GM18861 (cell line): Measurements from ENCODE around the gene PPP2R1B.
"Not testable (repeated sequence)": the region's sequence is repeated elsewhere in the genome, so short reads cannot be mapped to it uniquely, and the experiment has no call there.

ENCODE experiments used
- ATAC-seq: cut with Tn5 transposase; IDR thresholded peaks from one replicate; pipeline ENCODE4 v1.9.1; 2021; ENCODE audit not compliant: unreplicated experiment

Gene PPP2R1B

DNA sequence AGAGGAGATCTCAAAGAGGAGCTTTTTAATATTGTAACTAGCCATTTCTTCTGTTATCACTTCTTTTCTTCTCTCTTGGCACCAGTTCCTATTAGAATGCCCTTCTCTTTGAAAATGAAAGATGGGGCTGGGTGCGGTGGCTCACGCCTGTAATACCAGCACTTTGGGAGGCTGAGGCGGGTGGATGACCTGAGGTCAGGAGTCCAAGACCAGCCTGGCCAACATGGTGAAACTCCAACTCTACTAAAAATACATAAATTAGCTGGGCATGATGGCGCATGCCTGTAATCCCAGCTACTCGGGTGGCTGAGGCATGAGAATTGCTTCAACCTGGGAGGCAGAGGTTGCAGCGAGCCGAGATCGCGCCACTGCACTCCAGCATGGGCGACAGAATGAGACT, 18.1 kb upstream of the PPP2R1B start:
- ATAC-seq, result not testable (repeated sequence)

GRCh38 chr11:111782109-111782741, 16.0 kb upstream of the PPP2R1B start:
- ATAC-seq, result no peak

DNA sequence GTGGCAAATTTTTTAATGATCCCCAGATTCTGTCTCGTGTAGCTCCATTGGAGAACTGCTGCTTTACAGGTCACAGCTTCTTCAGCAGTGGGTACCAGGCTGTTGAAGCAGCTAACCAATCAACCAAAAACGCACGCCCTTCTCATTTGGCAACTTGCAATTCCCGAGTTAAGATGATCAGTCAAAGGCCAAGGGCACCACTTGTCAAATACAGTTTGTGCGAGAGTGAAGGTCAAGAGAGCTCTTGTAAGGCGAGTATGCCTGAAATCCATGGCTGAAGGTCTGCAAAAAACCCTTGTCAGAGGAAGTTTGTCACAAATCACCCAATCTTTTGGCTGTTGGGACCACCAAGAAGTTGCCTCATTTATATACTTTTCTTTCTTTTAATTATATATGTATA, 12.9 kb upstream of the PPP2R1B start:
- no peak for ATAC-seq

DNA sequence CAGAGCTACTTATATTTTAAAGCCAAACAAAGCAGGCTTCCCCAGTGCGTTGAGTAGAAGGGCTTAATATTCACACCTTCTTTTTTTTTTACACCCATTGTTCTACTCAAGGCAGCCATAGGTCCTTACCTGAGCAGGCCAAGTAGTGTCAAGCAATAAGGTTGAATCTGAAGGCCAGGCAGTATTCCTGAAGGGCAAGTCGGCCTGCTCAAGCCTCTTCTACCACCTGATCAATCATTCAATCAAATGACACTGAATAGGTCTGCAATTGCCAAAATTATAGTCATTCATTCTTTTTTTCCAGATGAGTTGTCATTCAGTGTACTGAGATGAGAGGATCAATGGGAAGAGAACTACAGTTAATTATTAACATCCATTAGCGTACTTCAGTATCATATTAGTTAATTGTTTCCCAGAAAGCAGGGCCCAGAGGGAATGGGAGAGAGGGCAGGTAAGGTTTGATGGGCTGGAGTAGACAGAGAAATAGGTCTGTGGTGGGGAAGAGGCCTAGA, 11.9 kb upstream of the PPP2R1B start:
- no peak for ATAC-seq

GRCh38 chr11:111777094-111778046, 11.2 kb upstream of the PPP2R1B start:
- peak; percentile 57 for ATAC-seq

DNA sequence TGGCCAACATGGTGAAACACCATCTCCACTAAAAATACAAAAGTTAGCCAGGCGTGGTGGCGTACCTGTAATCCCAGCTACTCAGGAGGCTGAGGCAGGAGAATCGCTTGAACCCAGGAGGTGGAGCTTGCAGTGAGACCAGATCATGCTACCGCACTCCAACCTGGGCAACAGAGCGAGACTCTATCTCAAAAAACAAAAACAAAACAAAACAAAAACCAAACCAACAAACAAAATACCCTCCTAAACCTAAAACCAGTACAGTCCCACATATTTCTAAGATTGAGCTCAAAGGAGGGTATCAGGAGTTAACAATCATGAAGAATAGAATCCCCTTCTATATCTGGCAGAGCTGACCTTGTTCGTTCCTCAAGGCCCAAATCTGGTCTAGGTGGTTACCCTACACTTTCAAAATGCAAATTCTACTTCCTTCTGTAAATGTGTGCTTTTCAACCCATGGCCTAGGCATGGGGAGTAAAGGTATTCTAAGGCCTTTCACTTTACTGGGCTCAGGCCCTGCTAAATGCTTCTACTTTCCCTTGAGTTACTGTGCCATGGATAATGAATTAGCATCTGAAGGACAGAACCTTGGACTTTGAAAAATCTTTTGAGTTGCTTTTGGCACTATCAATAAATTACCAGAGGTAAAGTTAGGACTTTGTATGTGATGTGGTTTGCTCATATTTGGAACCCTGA, 10.4 kb upstream of the PPP2R1B start:
- ATAC-seq, result peak; percentile 94

DNA sequence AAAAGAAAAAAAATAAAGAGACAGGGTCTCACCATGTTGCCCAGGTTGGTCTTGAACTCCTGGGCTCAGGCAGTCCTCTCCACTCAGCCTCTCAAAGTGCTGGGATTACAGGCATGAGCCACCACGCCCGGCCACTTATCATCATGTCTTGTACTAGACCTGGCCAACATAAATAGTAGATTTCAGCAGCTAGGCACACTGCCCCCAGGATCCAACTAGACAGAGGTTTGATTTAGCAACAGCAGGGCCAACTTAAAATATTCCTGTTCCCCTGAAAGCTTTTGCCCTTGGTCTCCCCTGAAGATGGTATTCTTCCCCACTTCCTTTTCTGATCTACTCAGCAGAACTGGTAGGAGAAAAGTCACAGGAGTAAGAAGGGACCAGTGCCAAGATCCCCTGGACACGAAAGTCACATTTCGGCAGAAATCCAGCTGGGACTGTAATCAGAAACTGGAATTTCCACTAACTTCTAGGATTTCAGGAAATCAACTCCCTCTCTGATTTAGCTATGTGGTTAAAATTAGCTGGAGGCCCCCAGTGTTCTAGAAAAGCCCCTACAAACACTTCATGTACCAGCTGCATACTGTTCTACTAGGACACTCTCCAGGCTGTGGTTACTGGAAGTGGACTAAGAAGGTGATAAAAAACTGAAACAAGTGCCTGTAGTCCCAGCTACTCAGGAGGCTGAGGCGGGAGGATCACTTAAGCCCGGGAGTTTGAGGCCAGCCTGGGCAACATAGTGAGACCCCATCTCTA, 8.9 kb upstream of the PPP2R1B start:
- no peak for ATAC-seq

DNA sequence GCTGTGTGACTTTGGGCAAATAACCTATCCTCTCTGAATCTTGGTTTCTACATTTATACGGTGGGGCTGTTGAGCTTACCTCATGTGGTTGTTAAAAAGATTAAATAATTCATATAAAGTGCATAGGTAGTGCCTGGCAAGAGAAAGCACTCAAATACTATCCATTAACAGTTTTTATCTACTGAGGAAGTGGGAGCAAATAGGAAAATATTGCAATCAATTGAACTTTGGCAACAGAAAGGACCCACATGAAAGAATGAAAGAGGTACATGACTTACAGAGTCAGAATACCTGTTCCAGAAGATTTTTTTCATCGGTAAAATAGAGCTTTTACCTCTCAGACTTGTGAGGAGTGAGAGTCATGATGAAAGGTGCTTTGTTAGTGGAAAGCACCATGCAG, 6.3 kb upstream of the PPP2R1B start:
- ATAC-seq, result no peak

DNA sequence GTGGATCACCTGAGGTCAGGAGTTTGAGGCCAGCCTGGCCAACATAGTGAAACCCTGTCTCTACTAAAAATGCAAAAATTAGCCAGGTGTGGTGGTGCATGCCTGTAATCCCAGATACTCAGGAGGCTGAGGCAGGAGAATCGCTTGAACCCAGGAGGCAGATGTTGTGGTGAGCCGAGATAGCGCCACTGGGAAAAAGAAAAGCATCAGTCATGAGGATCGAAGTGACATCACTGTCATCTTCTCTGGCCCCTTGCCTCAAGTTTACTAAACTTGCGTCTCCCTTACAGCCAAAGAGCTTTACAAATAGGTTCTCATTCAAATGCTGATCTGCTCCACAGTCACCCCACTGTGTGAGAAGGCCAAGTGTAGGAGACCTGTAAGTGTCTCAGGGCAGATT, 5.0 kb upstream of the PPP2R1B start:
- ATAC-seq, result not testable (repeated sequence)

DNA sequence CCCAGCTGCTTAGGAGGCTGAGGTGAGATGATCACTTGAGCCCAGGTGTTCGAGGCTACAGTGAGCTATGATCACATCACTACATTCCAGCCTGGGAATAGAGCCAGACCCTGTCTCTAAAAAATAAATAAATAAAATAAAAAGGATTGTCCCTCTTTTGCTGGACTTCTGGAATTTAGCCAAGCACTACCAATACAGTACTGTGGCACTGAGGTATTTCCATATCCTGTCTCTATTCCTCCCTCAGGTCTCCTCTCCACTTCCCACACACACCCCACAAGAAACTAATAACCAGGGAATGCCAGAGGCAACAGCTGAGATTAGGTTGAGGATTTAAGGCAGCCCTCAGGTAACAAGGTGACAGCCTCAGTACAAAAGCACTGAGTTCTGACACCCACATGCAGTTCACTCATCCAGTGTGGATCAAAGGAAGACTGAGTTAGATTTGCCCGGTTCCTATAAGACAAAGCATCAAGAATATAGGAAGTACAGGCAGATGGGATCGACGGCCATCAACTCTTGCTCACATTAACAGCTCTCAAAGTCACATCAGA, 4.5 kb upstream of the PPP2R1B start:
- no peak for ATAC-seq

DNA sequence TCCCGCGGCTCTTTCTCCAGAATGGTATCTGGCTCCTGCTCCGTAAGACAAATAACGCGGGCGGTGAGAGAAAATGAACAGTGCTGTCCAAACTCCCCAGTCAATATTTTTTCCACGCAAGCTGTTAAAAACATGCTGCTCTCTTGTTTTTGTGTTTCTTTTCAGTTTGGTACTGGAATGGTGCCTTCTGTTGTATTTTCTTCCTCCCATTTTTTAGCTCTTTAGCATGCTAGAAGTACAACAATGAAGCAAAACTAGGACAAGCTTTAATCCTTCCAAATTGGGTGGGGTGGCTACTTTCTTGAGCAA, 599 bp upstream of the PPP2R1B start:
- ATAC-seq, result no peak

DNA sequence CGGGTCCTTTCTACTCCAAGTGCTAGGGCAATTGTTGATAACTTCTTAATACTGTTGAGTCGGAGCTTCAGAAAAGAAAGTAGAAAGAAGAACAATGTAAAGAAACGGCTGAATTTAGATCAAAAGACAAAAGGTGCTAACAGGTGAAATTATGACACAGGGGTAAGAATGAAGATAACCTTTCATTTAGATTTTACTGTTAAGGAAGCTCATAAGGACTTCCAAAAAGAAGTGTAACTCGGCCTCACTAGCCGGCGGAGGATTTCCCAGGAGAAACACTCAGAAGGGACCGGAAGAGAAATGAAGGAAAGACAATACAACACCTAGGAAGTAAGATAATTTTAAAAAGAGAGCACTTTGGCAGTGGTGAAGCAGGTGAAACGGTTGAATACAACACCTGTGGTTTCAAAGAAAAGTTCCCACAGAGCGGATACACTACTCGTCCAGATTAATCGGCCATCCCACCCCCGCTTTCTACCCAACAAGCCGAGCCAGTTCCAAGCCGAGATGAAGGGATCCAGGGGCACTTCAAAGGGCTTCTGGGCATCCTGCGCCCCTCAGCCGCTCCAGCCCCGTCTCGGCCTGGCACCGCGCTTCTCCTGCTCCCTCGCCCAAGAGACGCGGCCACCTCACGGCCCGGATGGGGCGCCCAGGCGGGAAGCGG, 737 bp downstream of the PPP2R1B start:
- no peak for ATAC-seq

DNA sequence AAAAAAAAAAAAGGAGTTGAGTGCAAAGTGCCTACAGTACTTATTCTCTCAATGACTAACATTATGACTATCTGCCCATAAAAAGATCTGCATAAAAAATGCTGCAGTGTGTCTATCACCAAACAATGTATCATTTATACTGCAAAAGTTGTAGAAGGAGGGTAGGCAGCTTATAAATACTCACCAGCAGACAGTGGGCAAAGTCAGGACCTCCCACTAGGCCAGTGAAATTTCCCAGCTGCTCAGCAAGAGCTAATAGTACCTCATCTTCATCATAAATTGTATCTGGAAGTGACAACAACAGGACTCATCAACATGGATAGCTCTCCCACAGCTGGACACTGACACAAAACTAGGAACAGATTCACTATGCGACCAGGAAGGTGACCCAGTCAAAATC, 1.6 kb downstream of the PPP2R1B start:
- ATAC-seq, result no peak

DNA sequence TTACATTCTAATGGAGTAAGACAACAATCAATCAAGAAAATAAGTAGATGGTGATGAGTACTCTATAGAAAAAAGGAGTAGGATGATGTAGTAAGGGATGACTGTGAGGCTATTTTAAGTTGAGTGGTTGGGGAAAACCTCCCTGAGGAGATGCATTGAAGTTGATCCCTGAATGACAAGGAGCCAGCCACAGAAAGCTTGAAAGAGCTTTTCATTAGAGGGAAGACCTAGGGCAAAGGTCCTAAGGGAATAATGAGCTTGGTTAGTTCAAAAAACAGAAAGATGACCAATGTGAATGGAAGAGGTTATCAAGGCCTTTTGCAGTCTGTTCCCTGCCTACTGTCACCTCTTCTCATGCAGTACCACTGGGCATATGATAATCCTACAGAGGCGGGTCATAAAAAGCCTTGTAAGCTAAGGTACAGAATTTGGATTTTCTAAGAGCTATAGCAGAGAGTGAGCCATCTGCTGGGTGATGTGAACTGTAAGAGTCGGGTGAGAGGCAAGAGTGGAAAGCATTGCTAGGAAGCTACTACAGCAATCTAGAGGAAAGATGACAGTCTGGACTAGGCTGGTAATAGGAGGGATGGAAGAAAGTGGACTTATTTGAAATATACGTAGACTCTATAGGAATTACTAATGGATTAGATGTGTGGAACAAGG, 3.1 kb downstream of the PPP2R1B start:
- ATAC-seq, result no peak

- no peak for ATAC-seq
These were observed 3.7 kb downstream of the PPP2R1B start for GRCh38 chr11:111762526-111762925.

DNA sequence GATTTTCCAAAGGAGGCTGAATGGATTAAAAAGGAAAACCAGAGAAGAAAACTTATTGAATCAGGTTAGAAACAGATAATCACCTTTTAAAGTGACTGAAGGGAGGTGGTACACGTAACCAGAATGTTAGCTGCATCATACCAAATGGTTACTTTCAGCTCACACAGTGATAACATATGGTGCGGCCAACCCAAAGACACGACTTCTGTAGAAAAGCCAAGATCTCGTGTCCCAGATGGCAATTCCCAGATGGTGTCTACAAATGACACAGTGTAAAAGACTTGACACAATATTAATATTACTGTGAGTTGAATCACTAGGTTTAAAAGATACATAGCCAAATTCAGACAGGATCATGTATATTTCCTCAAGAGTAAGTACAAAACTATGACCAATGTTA, 5.2 kb downstream of the PPP2R1B start:
- ATAC-seq, result no peak

GRCh38 chr11:111759778-111760407, 6.3 kb downstream of the PPP2R1B start:
- ATAC-seq, result no peak

DNA sequence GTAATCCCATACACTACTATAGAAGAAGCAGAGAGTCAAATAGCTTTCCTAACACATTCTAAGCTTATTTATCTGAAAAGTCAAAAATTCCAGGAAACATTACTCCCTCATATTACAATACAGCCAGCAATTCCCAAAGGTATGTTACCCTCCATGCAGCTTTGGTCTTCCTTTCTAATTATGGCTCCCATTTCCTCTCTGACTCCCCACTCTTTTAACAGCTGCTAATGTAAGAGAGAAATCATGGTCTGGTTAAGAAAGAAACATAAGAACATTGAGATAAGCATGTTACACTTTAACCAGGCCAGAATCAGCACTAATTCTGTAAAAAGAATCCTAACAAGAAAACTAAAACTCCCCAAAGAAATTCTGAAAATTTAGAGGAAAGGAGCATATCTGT, 6.8 kb downstream of the PPP2R1B start:
- no peak for ATAC-seq

GRCh38 chr11:111756097-111756496, 10.1 kb downstream of the PPP2R1B start:
- ATAC-seq, result no peak
